ENCODE data around the gene SEMA4C.

DNA sequence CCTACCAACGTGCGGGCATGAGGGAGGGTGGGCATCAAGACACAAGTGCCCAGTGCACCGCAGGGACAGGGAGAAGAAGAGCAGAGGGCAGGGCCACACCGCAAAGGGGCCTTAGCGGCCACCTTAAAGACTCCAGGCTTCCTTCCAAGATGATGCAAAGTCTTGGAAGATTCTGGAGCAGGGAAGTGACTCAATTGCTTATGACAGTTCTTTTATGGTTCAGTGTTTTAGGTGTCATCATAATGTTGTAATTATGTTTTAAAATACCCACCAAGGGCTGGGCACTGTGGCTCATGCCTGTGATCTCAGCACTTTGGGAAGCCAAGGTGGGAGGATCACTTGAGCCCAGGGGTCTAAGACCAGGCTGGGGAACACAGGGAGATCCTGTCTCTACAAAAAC is 44.5 kb upstream of the SEMA4C start:
- TF ChIP-seq CTCF (conservative IDR thresholded peaks at IDR 0.05; ENCODE audit: low read length) (no peak), EZH2phosphoT487 (IDR thresholded peaks at IDR 0.05; ENCODE audit: borderline replicate concordance, low read depth, low read length) (no peak)
